Neural cell (in vitro differentiated cells): ENCODE measurements around the gene SHANK3. TPM values are rescaled to one million over a fixed set of nuclear protein-coding genes. Genes with fewer than 3 reads are reported as not detected.

Experiments used
- H2AFZ ChIP-seq: fragments of 200-600, 300-800 bp; sonication (generic), shearing (Covaris generic); 2 replicates; pipeline ENCODE4 v1.6.0; 2014; ENCODE audit warnings: low read depth, mild to moderate bottlenecking, antibody characterized with exemption, low read length, moderate library complexity
- H3F3A ChIP-seq: fragments of 200-600 bp; shearing (Covaris generic); 2 replicates; pipeline ENCODE4 v1.6.1; 2016; ENCODE audit warnings: mild to moderate bottlenecking, moderate library complexity, mixed read lengths, antibody characterized with exemption, low read length; ENCODE audit not compliant: insufficient read depth, poor library complexity, severe bottlenecking
- H3K27ac ChIP-seq: fragments of 200-600, 300-800 bp; sonication (generic), shearing (Covaris generic); 2 replicates; pipeline ENCODE4 v1.5.1; 2014; ENCODE audit warnings: mild to moderate bottlenecking, low read length, moderate library complexity
- H3K27me3 ChIP-seq: fragments of 300-800, 200-600 bp; sonication (generic), shearing (Covaris generic); 2 replicates; pipeline ENCODE4 v1.6.0; 2014; ENCODE audit warnings: mild to moderate bottlenecking, low read depth, low read length, moderate library complexity; ENCODE audit not compliant: insufficient read depth
- H3K36me3 ChIP-seq: fragments of 300-800, 200-600 bp; sonication (generic), shearing (Covaris generic); 2 replicates; pipeline ENCODE4 v1.5.1; 2014; ENCODE audit warnings: mild to moderate bottlenecking, antibody characterized with exemption, low read length, moderate library complexity; ENCODE audit not compliant: insufficient read depth
- H3K4me2 ChIP-seq: fragments of 300-800, 200-600 bp; sonication (generic), shearing (Covaris generic); 2 replicates; pipeline ENCODE4 v1.6.0; 2014; ENCODE audit warnings: mild to moderate bottlenecking, low read length
- H3K4me3 ChIP-seq: fragments of 300-800, 200-600 bp; sonication (generic), shearing (Covaris generic); 2 replicates; pipeline ENCODE4 v1.5.1; 2014; ENCODE audit warnings: mild to moderate bottlenecking, low read length, moderate library complexity
- H3K79me2 ChIP-seq: fragments of 200-600 bp; shearing (Covaris generic); replicated peaks from 2 replicates; pipeline ENCODE4 v1.6.0; 2014; ENCODE audit warnings: mild to moderate bottlenecking, low read length, moderate library complexity; ENCODE audit not compliant: insufficient read depth
- H3K9ac ChIP-seq: fragments of 300-800, 200-600 bp; sonication (generic), shearing (Covaris generic); 2 replicates; pipeline ENCODE4 v1.6.1; 2016; ENCODE audit warnings: mild to moderate bottlenecking, low read length, mixed read lengths
- H3K9me2 ChIP-seq: fragments of 200-600 bp; shearing (Covaris generic); 2 replicates; pipeline ENCODE4 v1.6.1; 2016; ENCODE audit warnings: mild to moderate bottlenecking, low read length, mixed read lengths; ENCODE audit not compliant: insufficient read depth
- H3K9me3 ChIP-seq: fragments of 200-600, 300-800 bp; sonication (generic), shearing (Covaris generic); 2 replicates; pipeline ENCODE4 v1.6.1; 2016; ENCODE audit warnings: mild to moderate bottlenecking, mixed run types, low read length, moderate library complexity, mixed read lengths
- H4K20me1 ChIP-seq: fragments of 200-600 bp; shearing (Covaris generic); 2 replicates; pipeline ENCODE4 v1.6.1; 2016; ENCODE audit warnings: mild to moderate bottlenecking, mixed run types; ENCODE audit not compliant: insufficient read depth
- EP300 ChIP-seq: fragments of 450-650 bp; conservative IDR thresholded peaks from 2 replicates; pipeline ENCODE4 v1.6.1; 2014; ENCODE audit warnings: antibody characterized with exemption, mild to moderate bottlenecking, moderate library complexity; ENCODE audit not compliant: poor library complexity, severe bottlenecking
- EZH2 ChIP-seq: fragments of 200-600, 300-800 bp; shearing (Covaris generic), sonication (generic); IDR thresholded peaks from 2 replicates; pipeline ENCODE4 v1.6.1; 2014; ENCODE audit warnings: antibody characterized with exemption, low read length, borderline replicate concordance, mild to moderate bottlenecking; ENCODE audit not compliant: insufficient read depth, poor library complexity, severe bottlenecking
- MXI1 ChIP-seq: fragments of 450-650 bp; conservative IDR thresholded peaks from 2 replicates; pipeline ENCODE4 v1.6.1; 2014; ENCODE audit warnings: antibody characterized with exemption, mild to moderate bottlenecking; ENCODE audit not compliant: poor library complexity, severe bottlenecking
- POLR2AphosphoS5 ChIP-seq: IDR thresholded peaks from 2 replicates; pipeline ENCODE4 v1.6.1; 2012
- RAD21 ChIP-seq: fragments of 450-650 bp; conservative IDR thresholded peaks from 2 replicates; pipeline ENCODE4 v1.6.1; 2014; ENCODE audit warnings: antibody characterized with exemption, mild to moderate bottlenecking, moderate library complexity
- SMC3 ChIP-seq: fragments of 450-650 bp; conservative IDR thresholded peaks from 2 replicates; pipeline ENCODE4 v1.6.1; 2014; ENCODE audit warnings: antibody characterized with exemption, mild to moderate bottlenecking, moderate library complexity; ENCODE audit not compliant: poor library complexity
- TAF1 ChIP-seq: IDR thresholded peaks from 2 replicates; pipeline ENCODE4 v1.6.1; 2012; ENCODE audit warnings: low read depth
- polyA plus RNA-seq: library from polyadenylated mRNA; depleted of rRNA; stranded (reverse); fragments of >200 nt; gene quantifications from 2 replicates; pipeline ENCODE4 v1.2.3, GENCODE V29; 2014
- TF ChIP-seq, protein P1 (sequence below): fragments of 450-650 bp; IDR thresholded peaks from 2 replicates; pipeline ENCODE4 v1.5.1; 2014; ENCODE audit warnings: antibody characterized with exemption, mild to moderate bottlenecking, moderate library complexity; ENCODE audit not compliant: poor library complexity, severe bottlenecking
- TF ChIP-seq, protein P2 (sequence below): IDR thresholded peaks from 2 replicates; pipeline ENCODE4 v1.6.1; 2012; ENCODE audit warnings: borderline replicate concordance

SHANK3 gene
- polyA plus RNA-seq, 1 donor from 2014 or later, result 5.5 TPM

DNA sequence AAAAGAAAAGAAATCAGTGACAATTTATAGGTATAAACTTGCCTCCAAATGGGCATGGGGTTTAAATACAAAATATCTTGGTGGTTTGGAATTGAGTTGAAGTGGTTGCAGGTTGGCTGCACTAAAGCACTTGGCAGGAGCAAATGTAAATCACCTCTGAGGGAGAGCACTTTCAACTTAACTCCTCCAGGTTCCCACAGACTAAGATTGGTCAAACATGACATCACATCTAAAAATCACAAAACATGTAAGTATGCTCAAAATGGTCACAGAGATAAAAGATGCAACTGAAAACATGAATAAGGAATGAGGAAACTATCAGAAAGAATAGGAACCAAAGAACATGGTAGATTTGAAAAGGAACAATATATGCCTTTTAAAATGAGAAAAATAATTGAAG lies 12.3 kb upstream of the SHANK3 start:
- Histone ChIP-seq H3K9ac (no peak overlapping the region), H3K79me2 (no peaks in the 10 kb centered on the region), H3K36me3 (no peaks in the 10 kb centered on the region), H2AFZ (no peak overlapping the region), H3K9me3 (no peaks in the 10 kb centered on the region), H3K4me3 (no peak overlapping the region), H3K27me3 (no peaks in the 10 kb centered on the region), H4K20me1 (no peaks in the 10 kb centered on the region), H3K27ac (no peak overlapping the region), H3K4me2 (no peak overlapping the region), H3F3A (no peaks in the 10 kb centered on the region), H3K9me2 (no peaks in the 10 kb centered on the region)
- no peak for TF ChIP-seq POLR2AphosphoS5
- TF ChIP-seq, protein P1, sequence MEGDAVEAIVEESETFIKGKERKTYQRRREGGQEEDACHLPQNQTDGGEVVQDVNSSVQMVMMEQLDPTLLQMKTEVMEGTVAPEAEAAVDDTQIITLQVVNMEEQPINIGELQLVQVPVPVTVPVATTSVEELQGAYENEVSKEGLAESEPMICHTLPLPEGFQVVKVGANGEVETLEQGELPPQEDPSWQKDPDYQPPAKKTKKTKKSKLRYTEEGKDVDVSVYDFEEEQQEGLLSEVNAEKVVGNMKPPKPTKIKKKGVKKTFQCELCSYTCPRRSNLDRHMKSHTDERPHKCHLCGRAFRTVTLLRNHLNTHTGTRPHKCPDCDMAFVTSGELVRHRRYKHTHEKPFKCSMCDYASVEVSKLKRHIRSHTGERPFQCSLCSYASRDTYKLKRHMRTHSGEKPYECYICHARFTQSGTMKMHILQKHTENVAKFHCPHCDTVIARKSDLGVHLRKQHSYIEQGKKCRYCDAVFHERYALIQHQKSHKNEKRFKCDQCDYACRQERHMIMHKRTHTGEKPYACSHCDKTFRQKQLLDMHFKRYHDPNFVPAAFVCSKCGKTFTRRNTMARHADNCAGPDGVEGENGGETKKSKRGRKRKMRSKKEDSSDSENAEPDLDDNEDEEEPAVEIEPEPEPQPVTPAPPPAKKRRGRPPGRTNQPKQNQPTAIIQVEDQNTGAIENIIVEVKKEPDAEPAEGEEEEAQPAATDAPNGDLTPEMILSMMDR, result no peak
- TF ChIP-seq, protein P2, sequence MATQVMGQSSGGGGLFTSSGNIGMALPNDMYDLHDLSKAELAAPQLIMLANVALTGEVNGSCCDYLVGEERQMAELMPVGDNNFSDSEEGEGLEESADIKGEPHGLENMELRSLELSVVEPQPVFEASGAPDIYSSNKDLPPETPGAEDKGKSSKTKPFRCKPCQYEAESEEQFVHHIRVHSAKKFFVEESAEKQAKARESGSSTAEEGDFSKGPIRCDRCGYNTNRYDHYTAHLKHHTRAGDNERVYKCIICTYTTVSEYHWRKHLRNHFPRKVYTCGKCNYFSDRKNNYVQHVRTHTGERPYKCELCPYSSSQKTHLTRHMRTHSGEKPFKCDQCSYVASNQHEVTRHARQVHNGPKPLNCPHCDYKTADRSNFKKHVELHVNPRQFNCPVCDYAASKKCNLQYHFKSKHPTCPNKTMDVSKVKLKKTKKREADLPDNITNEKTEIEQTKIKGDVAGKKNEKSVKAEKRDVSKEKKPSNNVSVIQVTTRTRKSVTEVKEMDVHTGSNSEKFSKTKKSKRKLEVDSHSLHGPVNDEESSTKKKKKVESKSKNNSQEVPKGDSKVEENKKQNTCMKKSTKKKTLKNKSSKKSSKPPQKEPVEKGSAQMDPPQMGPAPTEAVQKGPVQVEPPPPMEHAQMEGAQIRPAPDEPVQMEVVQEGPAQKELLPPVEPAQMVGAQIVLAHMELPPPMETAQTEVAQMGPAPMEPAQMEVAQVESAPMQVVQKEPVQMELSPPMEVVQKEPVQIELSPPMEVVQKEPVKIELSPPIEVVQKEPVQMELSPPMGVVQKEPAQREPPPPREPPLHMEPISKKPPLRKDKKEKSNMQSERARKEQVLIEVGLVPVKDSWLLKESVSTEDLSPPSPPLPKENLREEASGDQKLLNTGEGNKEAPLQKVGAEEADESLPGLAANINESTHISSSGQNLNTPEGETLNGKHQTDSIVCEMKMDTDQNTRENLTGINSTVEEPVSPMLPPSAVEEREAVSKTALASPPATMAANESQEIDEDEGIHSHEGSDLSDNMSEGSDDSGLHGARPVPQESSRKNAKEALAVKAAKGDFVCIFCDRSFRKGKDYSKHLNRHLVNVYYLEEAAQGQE, result no peak
- TF ChIP-seq TAF1, result no peak
- no peak for TF ChIP-seq RAD21
- no peak for TF ChIP-seq EP300
- no peak for TF ChIP-seq MXI1
- no peak for TF ChIP-seq EZH2
- TF ChIP-seq SMC3, result no peak

DNA sequence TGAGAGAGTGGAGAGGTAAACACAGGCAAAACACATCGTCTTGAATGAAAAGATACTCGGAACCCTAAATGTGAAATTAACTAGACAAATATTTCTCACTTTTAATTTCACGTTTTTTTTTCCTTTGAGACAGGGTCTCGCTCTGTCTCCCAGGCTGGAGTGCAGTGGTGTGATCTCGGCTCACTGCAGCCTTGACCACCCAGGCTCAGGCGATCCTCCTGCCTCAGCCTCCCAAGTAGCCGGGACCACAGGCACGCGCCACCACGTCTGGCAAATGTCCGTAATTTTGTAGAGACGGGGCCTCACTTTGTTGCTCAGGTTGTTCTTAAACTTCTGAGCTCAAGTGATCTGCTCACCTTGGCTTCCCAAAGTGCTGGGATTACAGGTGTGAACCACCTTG lies 7.4 kb upstream of the SHANK3 start:
- H3K9ac ChIP-seq, result no peak overlapping the region
- TF ChIP-seq EZH2 (no peak), TAF1 (no peak), POLR2AphosphoS5 (no peak), MXI1 (no peak), RAD21 (no peak), SMC3 (no peak), EP300 (no peak)
- TF ChIP-seq, protein P2, result no peak
- TF ChIP-seq, protein P1, result no peak
- no peaks in the 10 kb centered on the region for H3K27me3 ChIP-seq
- no peak overlapping the region for H3K4me3 ChIP-seq
- no peaks in the 10 kb centered on the region for H3K79me2 ChIP-seq
- H3F3A ChIP-seq, result no peaks in the 10 kb centered on the region
- no peak overlapping the region for H2AFZ ChIP-seq
- H3K9me3 ChIP-seq, result no peaks in the 10 kb centered on the region
- H4K20me1 ChIP-seq, result no peaks in the 10 kb centered on the region
- H3K9me2 ChIP-seq, result no peaks in the 10 kb centered on the region
- no peak overlapping the region for H3K27ac ChIP-seq
- no peak overlapping the region for H3K4me2 ChIP-seq
- H3K36me3 ChIP-seq, result no peaks in the 10 kb centered on the region
